ENCODE results near the gene OR1J4. TPM values are rescaled to one million over a fixed set of nuclear protein-coding genes. Genes with fewer than 3 reads are reported as not detected.

The OR1J4 gene
- not detected for total RNA-seq

GRCh38 chr9:122518841-122519240 is at the start of gene OR1J4:
OR1J4 (plus strand) TSS chr9:122519141; CDS start chr9:122519141, 0 bp downstream.
- H3K27me3 ChIP-seq, result no peaks in the 10 kb centered on the region

GRCh38 chr9:122474561-122474960 is 44.4 kb upstream of the OR1J4 start:
- TF ChIP-seq CTCF (IDR thresholded peaks at IDR 0.05 in 4 of 5, conservative IDR thresholded peaks at IDR 0.05 in 1 of 5) (no peak), POLR2A (IDR thresholded peaks at IDR 0.05) (no peak)
- no peak for ATAC-seq
- intact Hi-C loops (cut with DNase I; ENCODE audit: low total_unique reads) (no loop called here), in situ Hi-C loops (cut with MboI; ENCODE audit: low sequenced_read_pairs in 4 of 4) (loop anchor here in 3 of 4 donors (25.0 kb wide), 3 partner anchors 362 to 888 kb away; partner anchors contain the start of gene CRB2 (in 1 of the 3))
- Histone ChIP-seq H3K4me1 (no peaks in the 10 kb centered on the region), H3K27me3 (no peaks in the 10 kb centered on the region), H3K4me3 (no peak overlapping the region), H3K36me3 (no peaks in the 10 kb centered on the region), H3K27ac (no peak overlapping the region), H3K9me3 (no peaks in the 10 kb centered on the region)
- DNase-seq, result no peak

More at GRCh38 chr9:122518841-122519240, at the start of gene OR1J4:
- no peak for DNase-seq
- no peak for ATAC-seq
- intact Hi-C loops (cut with DNase I; ENCODE audit: low total_unique reads) (no loop called here), in situ Hi-C loops (cut with MboI; ENCODE audit: low sequenced_read_pairs in 4 of 4) (no loop called here)
- no peaks in the 10 kb centered on the region for H3K4me1 ChIP-seq
- TF ChIP-seq POLR2A (IDR thresholded peaks at IDR 0.05), result no peak
- no peak for TF ChIP-seq CTCF (IDR thresholded peaks at IDR 0.05 in 4 of 5, conservative IDR thresholded peaks at IDR 0.05 in 1 of 5)
- no peak within 1 kb of the TSS for H3K27ac ChIP-seq
- no peaks in the 10 kb centered on the region for H3K9me3 ChIP-seq
- no peaks in the 10 kb centered on the region for H3K36me3 ChIP-seq
- H3K4me3 ChIP-seq, result no peak within 1 kb of the TSS

- no peaks in the 10 kb centered on the region for H3K27me3 ChIP-seq
- H3K27ac ChIP-seq, result no peak overlapping the region
- no peaks in the 10 kb centered on the region for H3K4me1 ChIP-seq
- H3K9me3 ChIP-seq, result no peaks in the 10 kb centered on the region
- H3K36me3 ChIP-seq, result no peaks in the 10 kb centered on the region
- DNase-seq, result no peak
- no peak overlapping the region for H3K4me3 ChIP-seq
- intact Hi-C loops (cut with DNase I; ENCODE audit: low total_unique reads), result no loop called here
- no peak for ATAC-seq
- in situ Hi-C loops (cut with MboI; ENCODE audit: low sequenced_read_pairs in 4 of 4), result no loop called here
- no peak for TF ChIP-seq CTCF (IDR thresholded peaks at IDR 0.05 in 4 of 5, conservative IDR thresholded peaks at IDR 0.05 in 1 of 5)
- TF ChIP-seq POLR2A (IDR thresholded peaks at IDR 0.05), result no peak
Measured at GRCh38 chr9:122475717-122476116, 43.2 kb upstream of the OR1J4 start.

GRCh38 chr9:122477346-122477745 is 41.6 kb upstream of the OR1J4 start:
- no peak for ATAC-seq
- intact Hi-C loops (cut with DNase I; ENCODE audit: low total_unique reads), result no loop called here
- no peak for DNase-seq
- no peak for TF ChIP-seq CTCF (IDR thresholded peaks at IDR 0.05 in 4 of 5, conservative IDR thresholded peaks at IDR 0.05 in 1 of 5)
- no peak for TF ChIP-seq POLR2A (IDR thresholded peaks at IDR 0.05)
- in situ Hi-C loops (cut with MboI; ENCODE audit: low sequenced_read_pairs in 4 of 4), result no loop called here
- Histone ChIP-seq H3K36me3 (no peaks in the 10 kb centered on the region), H3K4me1 (no peaks in the 10 kb centered on the region), H3K9me3 (no peaks in the 10 kb centered on the region), H3K4me3 (no peak overlapping the region), H3K27ac (no peak overlapping the region), H3K27me3 (no peaks in the 10 kb centered on the region)

GRCh38 chr9:122477826-122478225 is 41.1 kb upstream of the OR1J4 start, which contains the start of gene OR1J1:
OR1J1 (minus strand) TSS chr9:122477926; CDS start chr9:122477926, 0 bp downstream.
- H3K9me3 ChIP-seq, result no peaks in the 10 kb centered on the region

More at GRCh38 chr9:122477826-122478225, 41.1 kb upstream of the OR1J4 start, which contains the start of gene OR1J1:
- TF ChIP-seq CTCF (IDR thresholded peaks at IDR 0.05 in 4 of 5, conservative IDR thresholded peaks at IDR 0.05 in 1 of 5) (no peak), POLR2A (IDR thresholded peaks at IDR 0.05) (no peak)
- H3K27ac ChIP-seq, result no peak within 1 kb of the TSS
- DNase-seq (no peak), ATAC-seq (no peak)
- in situ Hi-C loops (cut with MboI; ENCODE audit: low sequenced_read_pairs in 4 of 4) (no loop called here), intact Hi-C loops (cut with DNase I; ENCODE audit: low total_unique reads) (no loop called here)
- H3K36me3 ChIP-seq, result no peaks in the 10 kb centered on the region
- H3K4me3 ChIP-seq, result no peak within 1 kb of the TSS
- no peaks in the 10 kb centered on the region for H3K4me1 ChIP-seq
- H3K27me3 ChIP-seq, result no peaks in the 10 kb centered on the region

Data from gastrocnemius medialis (tissue), 4 donors.